ENCODE data around the gene ADAM15.

ADAM15 gene

DNA sequence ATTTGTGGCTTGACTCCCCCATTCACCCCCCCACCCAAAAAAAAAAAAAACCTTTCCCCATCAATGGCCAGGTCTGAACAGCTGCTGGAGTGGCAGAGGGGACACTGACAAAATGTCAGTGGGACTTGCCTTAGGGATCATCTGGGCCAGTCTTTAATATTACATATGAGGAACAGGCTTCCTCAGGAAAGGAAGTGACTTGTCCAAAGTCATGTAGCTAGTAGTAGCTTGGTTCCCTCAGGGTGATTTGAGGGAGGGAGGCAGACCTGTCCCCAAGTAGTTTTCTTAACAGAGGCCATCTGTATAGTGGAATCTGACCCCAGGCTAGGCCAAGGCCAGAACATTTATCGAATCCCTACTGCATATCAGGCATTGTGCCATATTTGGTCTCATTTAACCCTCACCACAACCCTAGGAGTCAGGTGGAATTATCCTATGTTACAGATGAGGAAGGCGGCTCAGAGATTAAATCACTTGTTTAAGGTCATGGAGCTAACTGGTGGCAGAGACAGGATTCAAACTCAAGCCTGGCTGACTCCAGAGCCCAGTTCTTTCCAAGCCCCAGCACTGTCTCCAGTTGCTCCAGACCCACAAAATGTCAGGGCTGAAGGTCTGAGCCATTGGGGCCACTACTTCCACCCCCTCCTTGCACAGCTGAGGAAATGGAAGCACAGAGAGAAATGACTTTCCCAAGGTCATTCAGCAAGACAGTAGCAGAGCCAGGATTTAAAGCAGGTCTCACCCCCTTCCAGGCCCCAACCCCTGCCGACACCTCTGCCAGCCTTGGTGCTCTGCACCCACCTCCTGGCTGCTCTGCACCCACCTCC is 38.1 kb upstream of the ADAM15 start:
- DNase-seq (ENCODE audit: low read depth in 2 of 2), result no peak

DNA sequence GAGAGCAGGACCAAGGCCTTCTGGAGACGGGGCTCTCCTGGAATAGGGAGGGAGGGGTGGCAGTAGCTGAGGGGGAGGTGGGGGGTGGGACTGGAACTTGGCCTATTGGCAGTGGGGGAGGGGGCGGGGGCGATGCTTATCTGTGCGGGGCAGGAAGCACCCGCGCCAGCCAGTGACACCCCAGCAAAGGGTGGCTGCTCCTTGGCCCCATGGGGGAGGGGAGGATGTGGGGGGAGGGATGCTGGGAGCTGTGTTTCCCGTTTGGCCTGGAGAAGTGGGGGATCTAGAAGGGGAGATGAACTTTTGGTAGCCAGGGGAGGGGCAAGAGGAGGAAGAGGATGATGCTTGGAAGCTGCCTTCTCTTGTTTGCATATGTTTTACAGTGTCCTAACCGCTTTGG is 37.5 kb upstream of the ADAM15 start:
- no peak for DNase-seq (ENCODE audit: low read depth in 2 of 2)

DNA sequence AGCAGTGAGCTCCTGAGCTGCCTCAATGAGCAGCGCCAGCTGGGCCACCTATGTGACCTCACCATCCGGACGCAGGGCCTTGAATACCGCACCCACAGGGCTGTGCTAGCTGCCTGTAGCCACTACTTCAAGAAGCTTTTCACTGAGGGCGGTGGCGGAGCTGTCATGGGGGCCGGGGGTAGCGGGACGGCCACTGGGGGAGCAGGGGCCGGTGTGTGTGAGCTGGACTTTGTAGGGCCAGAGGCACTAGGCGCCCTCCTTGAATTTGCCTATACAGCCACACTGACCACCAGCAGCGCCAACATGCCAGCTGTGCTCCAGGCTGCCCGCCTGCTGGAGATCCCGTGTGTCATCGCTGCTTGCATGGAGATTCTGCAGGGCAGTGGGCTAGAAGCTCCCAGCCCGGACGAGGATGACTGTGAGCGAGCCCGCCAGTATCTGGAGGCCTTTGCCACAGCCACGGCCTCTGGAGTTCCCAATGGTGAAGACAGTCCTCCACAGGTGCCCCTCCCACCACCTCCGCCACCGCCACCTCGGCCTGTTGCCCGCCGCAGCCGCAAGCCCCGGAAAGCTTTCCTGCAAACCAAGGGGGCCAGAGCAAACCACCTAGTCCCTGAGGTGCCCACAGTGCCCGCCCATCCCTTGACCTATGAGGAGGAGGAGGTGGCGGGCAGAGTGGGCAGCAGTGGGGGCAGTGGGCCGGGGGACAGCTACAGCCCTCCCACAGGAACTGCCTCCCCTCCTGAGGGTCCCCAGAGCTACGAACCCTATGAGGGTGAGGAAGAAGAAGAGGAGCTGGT is 36.2 kb upstream of the ADAM15 start:
- no peak for DNase-seq (ENCODE audit: low read depth in 2 of 2)

DNA sequence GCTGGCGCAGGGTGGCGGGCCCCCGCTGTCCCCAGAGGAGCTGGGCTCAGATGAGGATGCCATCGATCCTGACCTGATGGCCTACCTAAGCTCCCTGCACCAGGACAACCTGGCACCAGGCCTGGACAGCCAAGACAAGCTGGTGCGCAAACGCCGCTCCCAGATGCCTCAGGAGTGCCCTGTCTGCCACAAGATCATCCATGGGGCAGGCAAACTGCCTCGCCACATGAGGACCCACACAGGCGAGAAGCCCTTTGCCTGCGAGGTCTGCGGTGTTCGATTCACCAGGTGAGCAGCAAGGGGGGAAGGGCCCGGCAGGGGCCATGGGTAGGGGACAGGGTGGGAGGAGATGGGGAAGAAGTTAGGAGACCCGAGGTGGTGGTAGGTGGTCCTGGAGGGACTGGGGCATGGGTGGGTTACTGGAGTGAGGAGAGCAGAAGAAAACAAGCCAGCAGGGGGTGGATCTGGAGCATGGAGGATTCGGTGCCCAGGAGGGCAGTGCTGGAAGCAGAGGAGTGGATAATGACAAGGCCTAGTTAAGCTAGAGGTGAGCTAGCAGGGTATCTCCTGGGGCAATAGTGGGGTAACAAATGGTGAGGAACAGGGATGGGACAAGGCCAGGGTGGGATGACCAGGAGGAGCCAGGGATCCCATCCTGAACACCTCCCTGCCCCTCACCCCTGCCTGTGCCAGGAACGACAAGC is 35.4 kb upstream of the ADAM15 start:
- no peak for DNase-seq (ENCODE audit: low read depth in 2 of 2)

DNA sequence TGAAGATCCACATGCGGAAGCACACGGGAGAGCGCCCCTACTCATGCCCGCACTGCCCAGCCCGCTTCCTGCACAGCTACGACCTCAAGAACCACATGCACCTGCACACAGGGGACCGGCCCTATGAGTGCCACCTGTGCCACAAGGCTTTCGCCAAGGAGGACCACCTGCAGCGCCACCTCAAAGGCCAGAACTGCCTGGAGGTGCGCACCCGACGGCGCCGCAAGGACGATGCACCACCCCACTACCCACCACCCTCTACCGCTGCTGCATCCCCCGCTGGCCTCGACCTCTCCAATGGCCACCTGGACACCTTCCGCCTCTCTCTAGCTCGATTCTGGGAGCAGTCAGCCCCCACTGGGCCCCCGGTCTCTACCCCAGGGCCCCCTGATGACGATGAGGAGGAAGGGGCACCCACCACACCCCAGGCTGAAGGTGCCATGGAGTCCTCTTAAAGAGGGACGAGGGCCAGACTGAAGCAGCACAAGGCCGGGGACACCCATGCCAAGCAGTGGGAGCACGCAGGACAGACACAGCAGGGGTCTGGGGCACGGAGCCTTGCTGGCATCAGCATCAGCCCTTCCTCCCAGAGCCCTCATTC is 34.8 kb upstream of the ADAM15 start:
- no peak for DNase-seq (ENCODE audit: low read depth in 2 of 2)

DNA sequence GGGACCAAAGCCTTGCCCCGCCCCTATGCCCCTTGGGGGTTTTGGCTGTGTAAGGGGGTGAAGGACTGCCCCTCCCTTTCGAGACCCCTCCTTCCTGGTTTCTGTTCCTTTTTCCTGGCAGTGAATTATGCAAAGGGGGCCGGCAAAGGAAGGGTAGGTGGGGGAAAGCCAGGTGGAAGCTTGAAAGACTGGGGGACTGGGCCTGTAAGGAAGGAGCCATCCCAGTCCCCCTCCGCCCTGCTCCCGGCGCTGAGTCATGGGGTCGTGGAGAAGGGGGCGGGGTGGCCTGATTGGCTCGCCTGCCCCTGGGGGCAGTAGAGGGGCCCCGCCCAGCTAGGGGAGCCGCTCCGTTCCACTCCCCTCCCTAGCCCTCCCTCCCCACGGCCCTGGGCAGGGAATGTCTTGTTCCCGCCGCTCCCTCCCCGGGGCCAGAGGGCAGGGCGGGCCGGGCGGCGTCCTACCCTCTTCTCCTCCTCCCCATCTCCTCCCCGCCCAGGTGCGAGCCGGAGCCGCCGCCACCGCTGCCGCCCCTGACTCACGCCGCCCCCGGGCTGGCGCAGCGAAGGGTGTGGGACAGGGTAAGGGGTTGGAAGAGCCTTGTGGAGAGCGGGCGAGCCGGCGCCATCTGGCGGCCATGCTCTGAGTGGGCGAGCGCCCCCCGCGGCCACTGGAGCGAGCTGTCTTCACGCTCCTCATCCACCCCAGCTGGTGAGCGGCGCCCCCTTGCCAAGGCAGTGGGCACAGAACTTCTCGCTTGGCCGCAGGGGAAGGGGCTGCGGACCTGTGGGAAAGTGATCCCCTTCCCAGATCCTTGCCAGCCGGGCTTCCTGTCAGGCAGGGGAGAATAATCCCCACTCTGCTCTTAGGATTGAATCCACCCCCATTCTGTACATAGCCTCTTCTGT is 33.8 kb upstream of the ADAM15 start:
- DNase-seq (ENCODE audit: low read depth in 2 of 2), result peak; percentile 80 to 85

DNA sequence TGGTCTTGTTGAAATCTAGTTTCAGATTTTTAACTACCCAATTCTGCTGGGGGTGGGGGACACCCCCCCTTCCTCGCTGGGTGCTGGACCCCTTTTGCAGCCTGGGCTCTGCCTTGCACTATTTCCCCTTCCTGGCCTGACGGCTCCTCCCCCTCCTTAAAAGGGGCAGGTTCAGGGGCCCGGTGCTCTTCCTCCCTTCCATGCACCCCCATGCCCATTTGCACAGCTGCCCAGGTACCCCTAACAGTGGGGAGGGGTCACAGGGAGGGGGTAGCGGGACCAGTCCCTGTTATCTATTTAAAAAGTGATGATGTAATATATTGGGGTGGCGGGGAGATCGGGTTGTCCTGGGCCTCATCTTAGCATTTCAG is 33.2 kb upstream of the ADAM15 start:
- no peak for DNase-seq (ENCODE audit: low read depth in 2 of 2)

DNA sequence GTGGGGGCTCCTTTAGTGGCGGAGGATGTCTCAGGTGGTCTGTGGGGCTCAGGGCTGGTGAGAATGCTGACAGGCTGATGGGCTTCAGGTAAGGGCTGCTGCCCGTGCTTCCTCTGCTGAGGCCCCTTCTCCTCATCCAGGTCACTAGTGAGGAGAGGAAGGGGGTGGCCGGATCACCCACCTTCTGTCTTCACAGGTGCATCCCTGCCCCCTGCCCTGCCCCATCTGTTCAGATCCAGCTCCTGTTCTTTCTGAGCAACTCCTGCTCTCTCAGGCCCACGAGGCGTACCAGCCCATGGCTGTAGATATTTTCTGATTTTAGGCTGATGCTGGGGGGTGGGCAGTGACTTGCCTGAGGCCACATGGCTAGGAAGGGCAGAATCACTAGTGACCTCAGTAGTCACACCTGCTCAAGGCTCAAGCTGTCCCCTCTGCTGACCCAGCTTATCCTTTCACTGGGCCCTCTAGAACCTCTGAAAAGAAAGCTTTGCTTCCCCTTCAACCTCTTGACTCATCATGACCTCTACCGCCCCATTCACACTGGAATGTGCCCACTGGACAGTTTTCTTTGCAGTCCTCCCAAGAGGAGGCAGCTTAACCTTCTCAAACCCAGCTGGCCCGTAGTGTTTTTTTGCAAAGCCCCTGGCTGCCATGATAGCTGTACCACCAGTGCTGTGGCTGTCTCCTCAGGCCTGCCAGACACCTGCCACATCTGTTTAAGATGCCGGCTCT is 32.3 kb upstream of the ADAM15 start:
- DNase-seq (ENCODE audit: low read depth in 2 of 2), result no peak

DNA sequence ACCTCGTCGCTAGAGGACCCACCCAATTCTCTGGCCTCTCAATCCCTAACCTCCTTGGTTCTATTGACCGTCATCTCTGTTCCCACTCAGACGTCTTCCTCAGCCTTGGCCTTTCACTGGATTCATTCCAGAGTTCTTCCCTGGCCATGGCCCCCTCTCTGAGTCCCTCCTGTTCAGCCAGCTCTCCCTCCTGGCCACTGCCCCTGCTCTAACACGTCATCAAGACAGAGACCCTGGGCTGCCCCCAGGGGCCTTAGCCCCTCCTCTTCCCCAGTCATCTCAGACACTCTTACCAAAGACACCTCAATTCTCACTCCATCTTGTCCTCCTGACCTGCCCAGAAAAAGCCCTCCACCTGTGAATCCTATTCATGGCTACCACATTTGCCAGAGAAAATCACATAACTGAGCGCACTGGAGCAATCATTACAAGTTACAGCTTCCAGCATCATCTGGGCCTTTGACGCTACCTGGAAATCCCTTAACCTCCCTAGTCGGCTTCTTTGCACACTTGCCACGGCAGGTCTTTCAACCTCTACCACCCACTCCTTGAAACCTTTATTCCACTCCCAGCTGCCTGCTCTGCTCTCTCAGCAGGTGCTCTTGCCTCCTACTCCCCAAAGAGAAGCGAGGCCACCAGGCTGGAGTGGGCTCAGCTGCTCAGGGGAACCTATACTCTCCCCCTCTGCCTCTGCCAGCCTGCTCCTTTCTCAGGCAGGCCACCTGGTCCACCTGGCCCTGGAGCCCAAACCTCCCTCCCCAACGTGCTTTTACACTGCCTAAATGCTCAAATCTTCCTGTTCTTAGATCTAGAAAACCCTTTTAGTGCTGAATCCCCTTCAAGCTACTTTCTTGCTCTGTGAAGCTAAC is 31.5 kb upstream of the ADAM15 start:
- no peak for DNase-seq (ENCODE audit: low read depth in 2 of 2)

DNA sequence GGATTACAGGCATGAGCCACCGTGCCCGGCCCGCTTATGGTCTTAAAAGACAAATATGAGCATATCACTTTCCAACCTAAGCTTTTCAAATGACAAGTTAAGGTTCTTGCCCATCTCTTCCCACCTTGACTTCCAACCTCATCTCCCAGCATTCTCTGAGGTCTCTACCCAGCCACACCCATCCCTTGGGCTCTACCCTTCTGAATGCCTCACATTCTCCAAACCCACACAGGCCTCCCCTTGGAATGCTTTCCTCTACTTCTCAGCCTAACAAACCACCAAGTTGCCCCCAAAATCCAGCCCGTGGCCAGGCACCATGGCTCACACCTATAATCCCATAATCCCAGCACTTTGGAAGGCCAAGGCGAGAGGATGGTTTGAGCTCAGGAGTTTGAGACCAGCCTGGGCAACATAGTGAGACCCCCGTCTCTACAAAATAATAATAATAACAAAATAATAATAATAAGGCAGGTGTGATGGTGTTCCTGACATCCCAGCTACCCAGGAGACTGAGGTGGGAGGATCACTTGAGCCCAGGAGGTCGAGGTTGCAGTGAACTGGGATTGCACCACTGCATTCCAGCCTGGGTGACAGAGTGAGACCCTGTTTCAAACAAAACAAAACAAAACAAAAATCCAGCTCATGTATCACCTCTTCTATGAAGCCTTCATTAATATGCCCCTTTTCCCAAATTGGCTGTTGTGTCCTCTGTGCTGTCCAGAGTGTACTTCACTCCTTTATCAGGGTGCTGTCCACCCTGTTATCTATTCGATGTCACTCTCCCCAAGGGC is 28.8 kb upstream of the ADAM15 start:
- no peak for DNase-seq (ENCODE audit: low read depth in 2 of 2)

DNA sequence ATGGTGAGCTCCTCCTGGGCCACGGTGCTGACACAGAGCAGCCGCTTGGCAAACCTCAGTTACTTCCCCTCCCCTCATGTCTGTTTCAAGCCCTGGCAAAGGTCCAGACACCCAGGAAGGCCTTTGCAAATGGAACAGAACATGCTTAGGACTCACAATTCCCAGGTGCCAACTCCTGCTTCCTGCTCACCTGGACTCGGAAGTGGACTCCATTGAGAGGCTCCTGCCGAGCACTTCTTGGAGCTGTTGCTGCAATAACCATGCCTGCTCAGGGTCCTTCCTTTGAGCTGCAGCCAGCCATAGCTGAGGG is 28.2 kb upstream of the ADAM15 start:
- DNase-seq (ENCODE audit: low read depth in 2 of 2), result no peak

DNA sequence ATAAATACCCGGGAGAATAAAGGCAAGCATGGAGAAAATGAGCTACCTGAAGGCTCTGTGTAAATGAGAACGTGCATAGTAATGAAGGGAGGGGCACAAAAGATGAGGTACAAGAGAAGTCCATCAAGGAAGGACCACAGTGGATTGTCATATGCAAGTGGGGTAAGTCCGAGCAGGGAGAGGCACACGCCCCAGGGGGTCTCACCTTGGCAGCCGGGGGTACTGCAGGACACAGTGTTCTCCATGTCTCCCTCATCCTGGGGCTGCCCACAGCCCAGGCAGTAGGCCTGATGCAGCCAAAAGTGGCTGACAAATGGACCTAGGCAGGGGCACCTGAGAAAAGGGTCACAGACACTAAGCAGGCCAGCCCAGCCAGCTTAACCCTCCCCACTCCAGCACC is 27.5 kb upstream of the ADAM15 start:
- no peak for DNase-seq (ENCODE audit: low read depth in 2 of 2)

DNA sequence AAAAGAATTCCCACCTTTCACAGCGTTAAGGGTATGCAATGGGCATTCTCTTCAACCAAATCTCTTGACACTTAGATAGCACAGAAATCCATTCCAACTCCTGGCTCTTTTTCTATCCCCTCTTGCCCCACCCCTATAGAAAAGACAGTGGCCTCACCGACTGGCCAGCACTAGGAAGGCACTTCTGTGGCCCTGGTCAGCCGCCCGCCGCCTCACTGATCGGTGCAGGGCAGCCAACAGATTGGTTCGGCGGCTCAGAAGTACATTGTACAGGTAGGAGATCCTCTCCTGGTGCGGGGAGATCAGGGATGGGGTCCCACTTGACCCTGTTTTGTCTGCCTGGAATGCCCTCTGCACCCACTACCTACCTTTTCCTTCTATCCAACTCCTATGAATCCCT is 26.8 kb upstream of the ADAM15 start:
- DNase-seq (ENCODE audit: low read depth in 2 of 2), result no peak

DNA sequence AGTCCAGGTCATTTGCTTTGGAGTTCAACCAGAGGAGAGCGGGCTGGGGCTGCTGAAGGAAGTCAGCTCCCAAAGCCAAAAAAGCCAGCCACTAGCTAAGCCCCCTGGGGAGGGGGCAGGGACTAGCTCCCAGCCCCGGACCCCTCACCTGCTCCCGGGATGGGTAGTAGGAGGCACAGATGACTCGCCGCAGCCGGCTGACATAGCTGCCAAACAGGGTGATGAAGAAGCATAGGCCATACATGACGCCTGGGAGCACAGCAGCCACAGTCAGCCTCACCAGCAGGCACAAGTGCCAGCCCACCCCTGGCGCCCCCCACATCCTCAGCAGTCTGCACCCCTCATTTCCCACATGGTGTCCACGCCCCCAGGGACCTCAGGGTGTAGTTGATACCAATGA is 25.0 kb upstream of the ADAM15 start:
- DNase-seq (ENCODE audit: low read depth in 2 of 2), result no peak

DNA sequence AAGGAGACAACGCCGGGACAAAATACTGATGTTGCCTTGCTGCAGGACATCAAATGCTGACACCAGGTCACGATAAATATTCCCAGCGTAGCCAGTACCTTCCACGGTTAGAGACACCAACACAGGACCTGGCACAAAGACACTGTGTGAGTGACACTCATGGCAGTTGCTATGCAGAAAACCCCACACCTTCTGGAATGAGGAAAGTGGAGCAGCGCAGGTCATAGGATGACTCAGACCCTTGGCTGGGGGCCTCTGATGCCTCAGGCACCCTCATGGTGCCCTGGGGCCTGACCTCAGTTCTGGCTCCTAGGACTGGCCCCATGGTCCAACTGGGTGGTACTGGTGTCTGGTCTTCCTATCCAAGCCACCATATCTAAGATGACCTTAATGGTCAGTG is 24.5 kb upstream of the ADAM15 start:
- DNase-seq (ENCODE audit: low read depth in 2 of 2), result no peak

DNA sequence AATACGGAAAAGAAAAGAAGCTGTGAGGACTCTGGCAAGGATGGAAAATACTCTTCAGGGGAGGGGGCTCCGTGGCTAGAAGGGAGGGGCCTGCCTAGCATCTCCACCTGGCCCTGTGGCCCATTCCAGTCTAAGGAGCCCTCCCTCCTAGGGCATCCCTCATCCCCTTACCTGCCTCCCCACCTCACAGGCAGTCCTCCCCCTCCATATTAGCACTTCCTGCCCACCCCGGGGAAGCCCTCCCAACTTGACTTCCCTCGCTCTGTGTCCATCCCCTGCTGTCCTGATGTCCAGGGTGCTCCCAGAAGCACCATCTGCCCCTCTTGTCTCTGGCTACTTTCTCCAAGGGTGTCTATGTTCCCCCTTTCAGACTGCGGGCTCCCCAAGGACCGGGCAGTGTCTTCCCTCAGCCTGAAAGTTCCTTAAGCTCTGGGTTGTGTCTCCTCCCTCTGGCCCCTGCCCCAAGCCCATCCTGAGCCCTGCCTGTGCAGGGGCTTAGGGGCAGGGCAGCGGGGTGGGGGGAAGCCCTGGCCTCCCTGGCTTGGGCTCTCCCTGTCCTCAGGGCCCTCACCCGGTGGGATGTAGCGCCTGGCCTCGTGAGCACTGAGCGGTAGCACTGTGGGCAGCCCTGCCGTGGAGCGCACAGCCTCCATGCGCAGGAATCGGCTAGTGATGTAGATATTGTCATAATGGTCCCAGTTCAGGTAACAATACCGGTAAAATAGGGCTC is 21.4 kb upstream of the ADAM15 start:
- no peak for DNase-seq (ENCODE audit: low read depth in 2 of 2)

DNA sequence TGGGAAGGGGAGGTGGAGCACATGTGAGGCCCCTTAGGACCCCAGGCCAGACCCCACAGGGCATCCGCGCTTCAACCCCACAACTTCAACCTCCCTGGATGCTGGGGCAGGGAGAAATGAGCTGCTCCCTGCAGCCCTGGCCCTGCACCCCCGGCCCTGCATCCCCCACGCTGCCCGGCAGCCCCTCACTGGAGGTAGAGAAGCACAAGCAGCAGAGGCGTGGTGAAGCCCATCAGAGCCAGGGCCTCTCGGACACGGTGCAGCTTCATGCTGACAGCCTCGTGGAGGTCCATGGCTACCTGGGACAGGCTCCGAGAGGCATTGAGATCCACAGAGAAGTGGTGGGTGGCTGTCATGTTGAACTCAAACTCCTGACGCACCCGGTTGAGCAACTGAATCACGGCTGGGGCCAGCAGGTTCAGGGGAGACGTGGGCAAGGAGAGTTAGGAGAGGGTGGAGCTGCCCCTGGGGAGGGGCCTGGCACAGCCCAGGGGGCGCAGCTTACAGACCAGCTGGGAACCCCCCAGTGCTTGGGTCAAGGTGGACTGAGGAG is 20.8 kb upstream of the ADAM15 start:
- no peak for DNase-seq (ENCODE audit: low read depth in 2 of 2)

DNA sequence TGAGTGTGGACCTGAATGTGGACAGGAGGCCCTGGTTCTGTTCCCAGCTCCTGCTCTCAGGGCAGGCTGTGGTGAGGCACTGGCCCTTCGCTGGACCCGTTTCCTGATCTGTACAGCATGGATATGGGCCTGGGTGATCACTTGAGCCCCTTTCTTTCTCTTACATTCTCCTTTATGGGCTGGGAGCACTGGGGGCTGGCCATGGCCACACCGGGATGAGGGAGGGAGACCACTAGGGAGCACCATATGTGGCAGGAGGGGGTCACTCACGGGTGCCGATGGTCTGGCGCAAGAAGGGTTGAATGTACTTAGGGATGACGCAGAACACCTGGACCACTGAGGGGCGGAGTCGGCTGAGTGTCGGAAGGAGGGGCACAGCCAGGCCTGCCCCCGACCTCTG is 20.2 kb upstream of the ADAM15 start:
- no peak for DNase-seq (ENCODE audit: low read depth in 2 of 2)

Measured in stimulated activated CD4-positive, alpha-beta T cell treated with anti-CD3 and anti-CD28 coated beads, Interleukin-1b, Interleukin-23, amount 100 ng/mL, for 1 hour (primary cell).